HepG2 (cell line): ENCODE data around the gene SORBS2. TPM values are rescaled to one million over a fixed set of nuclear protein-coding genes. Genes with fewer than 3 reads are reported as not detected.
A peak's percentile ranks its signal among the peaks of the same experiment; 100 is the strongest.

Experiments used
- ATAC-seq: fragments of 200-7000 bp; cut with Tn5 transposase; 3 replicates; pipeline ENCODE4 v1.9.1; 2020; ENCODE audit warnings: mild to moderate bottlenecking, moderate library complexity
- BruUV-seq: library from RNA; stranded (reverse); fragments of 400-500 nt; replicated peaks from 2 replicates; lab custom pipeline; 2021; lab: Mats Ljungman, UMichigan
- CTCF ChIA-PET: fragments of 300-600 bp; formaldehyde crosslinking; extraction: SDS; loops from one replicate; lab custom pipeline; 2021; ENCODE audit warnings: low total read pairs, inconsistent platforms, low intra/inter-chr PET ratio; lab: Yijun Ruan, JAX
- POLR2A ChIA-PET: fragments of 350-600 bp; sonication (Branson Sonifier 250); formaldehyde crosslinking; loops from one replicate; lab custom pipeline; 2020; ENCODE audit warnings: antibody characterized with exemption, inconsistent platforms; lab: Yijun Ruan, JAX
- DNase-seq: peaks from one replicate; pipeline ENCODE4 v3.0.0-alpha.2; 2015; ENCODE audit warnings: low spot score
- FAIRE-seq: peaks from 3 replicates; lab custom pipeline; 2011; peaks lifted over from hg19 to GRCh38; lab: Jason Lieb, UNC
- H2AFZ ChIP-seq: one replicate; pipeline ENCODE4 v1.6.1; 2011; ENCODE audit warnings: low read length, inconsistent platforms
- H3K27ac ChIP-seq: fragments of 300-600 bp; 3 replicates; pipeline ENCODE4 v1.8.0; 2011; ENCODE audit warnings: mixed run types, mild to moderate bottlenecking, mixed read lengths, low read length, inconsistent platforms; ENCODE audit not compliant: insufficient read depth; ENCODE audit errors: extremely low read length
- H3K27me3 ChIP-seq, 2 experiments: fragments of 200-600 bp in 1 of 2; 2 replicates in 1 of 2; 3 replicates in 1 of 2; pipeline versions ENCODE4 v1.6.0 to v1.8.0; 2011; ENCODE audit warnings: low read length in 2 of 2, mild to moderate bottlenecking in 2 of 2, moderate library complexity in 2 of 2, inconsistent platforms in 1 of 2; ENCODE audit not compliant: insufficient read depth in 2 of 2, control insufficient read depth in 1 of 2
- H3K36me3 ChIP-seq, 2 experiments: fragments of 200-600 bp in 1 of 2; replicated peaks in 1 of 2; 2 replicates in 1 of 2; 3 replicates in 1 of 2; pipeline versions ENCODE4 v1.5.1 to v1.8.0; 2011; ENCODE audit warnings: low read length in 2 of 2, inconsistent platforms in 1 of 2; ENCODE audit not compliant: insufficient read depth in 2 of 2, control insufficient read depth in 1 of 2
- H3K4me1 ChIP-seq: 2 replicates; pipeline ENCODE4 v1.5.1; 2012; ENCODE audit warnings: low read length, inconsistent platforms; ENCODE audit not compliant: insufficient read depth
- H3K4me2 ChIP-seq: 2 replicates; pipeline ENCODE4 v1.6.0; 2011; ENCODE audit warnings: low read depth, low read length, inconsistent platforms
- H3K4me3 ChIP-seq, 3 experiments: fragments of 200-600 bp in 1 of 3; sonication (generic), shearing (Covaris generic) in 1 of 3; replicated peaks in 1 of 3; 2 replicates each; pipeline ENCODE4 v1.5.1; 2011 to 2016; ENCODE audit warnings: low read length in 3 of 3, inconsistent platforms in 2 of 3, low read depth in 2 of 3, mild to moderate bottlenecking in 2 of 3, control low read depth in 1 of 3, mixed read lengths in 1 of 3; ENCODE audit not compliant: insufficient read depth in 1 of 3
- H3K79me2 ChIP-seq: one replicate; pipeline ENCODE4 v1.6.1; 2011; ENCODE audit warnings: low read length, inconsistent platforms; ENCODE audit not compliant: insufficient read depth
- H3K9ac ChIP-seq: 2 replicates; pipeline ENCODE4 v1.6.0; 2011; ENCODE audit warnings: mild to moderate bottlenecking, low read depth, low read length, inconsistent platforms; ENCODE audit not compliant: insufficient read depth
- H3K9me3 ChIP-seq: 2 replicates; pipeline ENCODE4 v1.5.1; 2012; ENCODE audit warnings: mild to moderate bottlenecking, low read length
- H4K20me1 ChIP-seq: 2 replicates; pipeline ENCODE4 v1.6.0; 2011; ENCODE audit warnings: inconsistent platforms, mild to moderate bottlenecking, low read length, moderate library complexity; ENCODE audit not compliant: insufficient read depth
- FOSL2 ChIP-seq: sonication (generic); formaldehyde crosslinking; IDR thresholded peaks from 2 replicates; pipeline ENCODE4 v1.4.0; 2020; ENCODE audit warnings: missing genetic modification reagents
- GATAD2A ChIP-seq: IDR thresholded peaks from 2 replicates; pipeline ENCODE4 v1.6.1; 2016
- IRX3 ChIP-seq: sonication (generic); formaldehyde crosslinking; IDR thresholded peaks from 2 replicates; pipeline ENCODE4 v1.8.1; 2023; ENCODE audit warnings: mild to moderate bottlenecking, low read depth, missing genetic modification reagents, borderline replicate concordance
- MIER2 ChIP-seq: IDR thresholded peaks from 2 replicates; pipeline ENCODE4 v1.6.1; 2016; ENCODE audit warnings: missing biosample characterization, missing genetic modification reagents
- NCOA1 ChIP-seq: sonication (generic); formaldehyde crosslinking; IDR thresholded peaks from 2 replicates; pipeline ENCODE4 v1.9.0; 2021; ENCODE audit warnings: missing genetic modification reagents
- NFRKB ChIP-seq: fragments of 450-650 bp; IDR thresholded peaks from 2 replicates; pipeline ENCODE4 v1.6.1; 2017
- TCF7 ChIP-seq: sonication (generic); IDR thresholded peaks from 2 replicates; pipeline ENCODE4 v1.6.1; 2016; ENCODE audit warnings: antibody characterized with exemption, low read depth
- ZNF10 ChIP-seq: sonication (generic); formaldehyde crosslinking; IDR thresholded peaks from 2 replicates; pipeline ENCODE4 v1.4.0; 2020; ENCODE audit warnings: mild to moderate bottlenecking, low read depth, missing genetic modification reagents, borderline replicate concordance
- WGBS: methylation state at CpG from one replicate; pipeline ENCODE4 v1.1.6; 2017; ENCODE audit warnings: low lambda C conversion rate; 5-methylcytosine and 5-hydroxymethylcytosine counted together
- in situ Hi-C: cut with HindIII; loops from 2 replicates; pipeline ENCODE4 v1.10.0; 2017; ENCODE audit warnings: low pct_unique_long_range_greater_than_20kb; ENCODE audit not compliant: extremely low pct_ligation_motif_present
- intact Hi-C: fragments of 100-400 bp; cut with micrococcal nuclease; formaldehyde crosslinking; loops from one replicate; pipeline ENCODE4 v1.10.0; 2022; ENCODE audit not compliant: unreplicated experiment
- polyA plus RNA-seq, 8 experiments: library from polyadenylated mRNA; depleted of rRNA in 3 of 8; stranded (reverse) in 7 of 8; unstranded in 1 of 8; fragments of >200 nt; fragmentation: Illumina TruSeq in 4 of 8; extraction: Trizol in 4 of 8; gene quantifications; 2 replicates each; pipeline versions ENCODE4 v1.2.1 to v1.2.3, GENCODE V29; 2011 to 2016; ENCODE audit warnings: low read depth in 4 of 8, missing spikeins in 1 of 8, mixed read lengths in 1 of 8; ENCODE audit not compliant: insufficient read depth in 1 of 8
- total RNA-seq, 5 experiments: library from RNA; depleted of rRNA; stranded (reverse); fragments of >200 nt; fragmentation: Illumina TruSeq; extraction: Trizol; gene quantifications; 2 replicates each; pipeline ENCODE4 v1.2.3, GENCODE V29; 2016; ENCODE audit warnings: low read depth in 1 of 5
- TF ChIP-seq, protein P1 (sequence below): sonication (generic); formaldehyde crosslinking; IDR thresholded peaks from 2 replicates; pipeline ENCODE4 v1.5.1; 2020; ENCODE audit warnings: mild to moderate bottlenecking, missing genetic modification reagents, borderline replicate concordance
- TF ChIP-seq, protein P2 (sequence below): sonication (generic); formaldehyde crosslinking; IDR thresholded peaks from 2 replicates; pipeline ENCODE4 v1.8.0; 2022; ENCODE audit warnings: missing genetic modification reagents, mild to moderate bottlenecking, inconsistent platforms, borderline replicate concordance
- TF ChIP-seq, protein P3 (sequence below): IDR thresholded peaks from 2 replicates; pipeline ENCODE4 v1.6.1; 2018; ENCODE audit warnings: missing genetic modification reagents, mild to moderate bottlenecking, missing compliant biosample characterization
- TF ChIP-seq, protein P4 (sequence below): sonication (generic); formaldehyde crosslinking; conservative IDR thresholded peaks from 2 replicates; pipeline ENCODE4 v1.4.0; 2020; ENCODE audit warnings: missing genetic modification reagents
- TF ChIP-seq, protein P5 (sequence below): sonication (generic); formaldehyde crosslinking; IDR thresholded peaks from 2 replicates; pipeline ENCODE4 v1.4.0; 2020; ENCODE audit warnings: low read depth, mild to moderate bottlenecking, missing genetic modification reagents

SORBS2 gene
- total and polyA plus RNA-seq, 2 of the 13 experiments (the other 11 are each of a cell fraction or from before 2014, with no cell fraction given) = 25.0 to 80.5 TPM

DNA sequence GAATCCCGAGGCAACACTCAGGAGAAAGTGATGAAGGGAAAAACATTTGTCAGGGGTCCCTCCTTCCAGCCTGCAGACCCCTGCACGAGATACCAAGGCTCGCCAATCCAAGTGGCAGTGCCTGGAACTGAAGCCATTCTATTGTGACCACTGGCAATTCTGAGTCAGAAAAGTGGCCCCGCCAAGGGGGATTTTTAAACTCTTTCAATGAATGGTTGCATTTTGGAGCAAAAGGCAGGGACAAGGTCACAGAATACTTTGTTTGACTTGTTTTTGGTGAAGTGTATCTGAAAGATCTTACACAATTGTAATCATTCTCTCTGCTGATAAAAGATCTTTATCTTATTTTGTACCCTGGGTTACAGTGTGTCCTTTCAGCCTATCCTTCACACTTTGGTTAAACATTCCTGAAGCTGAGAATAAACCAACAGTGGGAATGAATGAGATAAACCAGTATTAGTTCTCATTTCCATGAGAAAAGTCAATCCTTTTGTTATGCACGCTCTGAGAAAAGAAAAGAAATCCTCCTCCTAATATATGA lies 160.8 kb downstream of the SORBS2 start (continued):
- TF ChIP-seq, protein P1, sequence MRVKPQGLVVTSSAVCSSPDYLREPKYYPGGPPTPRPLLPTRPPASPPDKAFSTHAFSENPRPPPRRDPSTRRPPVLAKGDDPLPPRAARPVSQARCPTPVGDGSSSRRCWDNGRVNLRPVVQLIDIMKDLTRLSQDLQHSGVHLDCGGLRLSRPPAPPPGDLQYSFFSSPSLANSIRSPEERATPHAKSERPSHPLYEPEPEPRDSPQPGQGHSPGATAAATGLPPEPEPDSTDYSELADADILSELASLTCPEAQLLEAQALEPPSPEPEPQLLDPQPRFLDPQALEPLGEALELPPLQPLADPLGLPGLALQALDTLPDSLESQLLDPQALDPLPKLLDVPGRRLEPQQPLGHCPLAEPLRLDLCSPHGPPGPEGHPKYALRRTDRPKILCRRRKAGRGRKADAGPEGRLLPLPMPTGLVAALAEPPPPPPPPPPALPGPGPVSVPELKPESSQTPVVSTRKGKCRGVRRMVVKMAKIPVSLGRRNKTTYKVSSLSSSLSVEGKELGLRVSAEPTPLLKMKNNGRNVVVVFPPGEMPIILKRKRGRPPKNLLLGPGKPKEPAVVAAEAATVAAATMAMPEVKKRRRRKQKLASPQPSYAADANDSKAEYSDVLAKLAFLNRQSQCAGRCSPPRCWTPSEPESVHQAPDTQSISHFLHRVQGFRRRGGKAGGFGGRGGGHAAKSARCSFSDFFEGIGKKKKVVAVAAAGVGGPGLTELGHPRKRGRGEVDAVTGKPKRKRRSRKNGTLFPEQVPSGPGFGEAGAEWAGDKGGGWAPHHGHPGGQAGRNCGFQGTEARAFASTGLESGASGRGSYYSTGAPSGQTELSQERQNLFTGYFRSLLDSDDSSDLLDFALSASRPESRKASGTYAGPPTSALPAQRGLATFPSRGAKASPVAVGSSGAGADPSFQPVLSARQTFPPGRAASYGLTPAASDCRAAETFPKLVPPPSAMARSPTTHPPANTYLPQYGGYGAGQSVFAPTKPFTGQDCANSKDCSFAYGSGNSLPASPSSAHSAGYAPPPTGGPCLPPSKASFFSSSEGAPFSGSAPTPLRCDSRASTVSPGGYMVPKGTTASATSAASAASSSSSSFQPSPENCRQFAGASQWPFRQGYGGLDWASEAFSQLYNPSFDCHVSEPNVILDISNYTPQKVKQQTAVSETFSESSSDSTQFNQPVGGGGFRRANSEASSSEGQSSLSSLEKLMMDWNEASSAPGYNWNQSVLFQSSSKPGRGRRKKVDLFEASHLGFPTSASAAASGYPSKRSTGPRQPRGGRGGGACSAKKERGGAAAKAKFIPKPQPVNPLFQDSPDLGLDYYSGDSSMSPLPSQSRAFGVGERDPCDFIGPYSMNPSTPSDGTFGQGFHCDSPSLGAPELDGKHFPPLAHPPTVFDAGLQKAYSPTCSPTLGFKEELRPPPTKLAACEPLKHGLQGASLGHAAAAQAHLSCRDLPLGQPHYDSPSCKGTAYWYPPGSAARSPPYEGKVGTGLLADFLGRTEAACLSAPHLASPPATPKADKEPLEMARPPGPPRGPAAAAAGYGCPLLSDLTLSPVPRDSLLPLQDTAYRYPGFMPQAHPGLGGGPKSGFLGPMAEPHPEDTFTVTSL = peak; percentile 22; the same call in 1 of the 2 replicates
- TF ChIP-seq FOSL2 (CRISPR knock-in tag) = peak; percentile 60
- TF ChIP-seq TCF7 = peak; percentile 42; the same call in 1 of the 2 replicates
- TF ChIP-seq, protein P2, sequence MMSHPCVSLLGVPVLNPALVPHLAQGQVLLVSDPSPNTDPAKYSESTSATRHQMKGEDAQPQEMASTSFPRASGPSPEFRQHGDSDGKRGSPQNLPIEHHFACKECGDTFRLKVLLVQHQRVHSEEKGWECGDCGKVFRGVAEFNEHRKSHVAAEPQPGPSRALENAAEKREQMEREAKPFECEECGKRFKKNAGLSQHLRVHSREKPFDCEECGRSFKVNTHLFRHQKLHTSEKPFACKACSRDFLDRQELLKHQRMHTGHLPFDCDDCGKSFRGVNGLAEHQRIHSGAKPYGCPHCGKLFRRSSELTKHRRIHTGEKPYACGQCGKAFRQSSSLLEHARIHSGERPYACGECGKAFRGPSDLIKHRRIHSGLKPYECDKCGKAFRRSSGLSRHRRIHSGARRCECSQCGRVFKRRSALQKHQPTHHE = no peak
- no peak for TF ChIP-seq NFRKB

DNA sequence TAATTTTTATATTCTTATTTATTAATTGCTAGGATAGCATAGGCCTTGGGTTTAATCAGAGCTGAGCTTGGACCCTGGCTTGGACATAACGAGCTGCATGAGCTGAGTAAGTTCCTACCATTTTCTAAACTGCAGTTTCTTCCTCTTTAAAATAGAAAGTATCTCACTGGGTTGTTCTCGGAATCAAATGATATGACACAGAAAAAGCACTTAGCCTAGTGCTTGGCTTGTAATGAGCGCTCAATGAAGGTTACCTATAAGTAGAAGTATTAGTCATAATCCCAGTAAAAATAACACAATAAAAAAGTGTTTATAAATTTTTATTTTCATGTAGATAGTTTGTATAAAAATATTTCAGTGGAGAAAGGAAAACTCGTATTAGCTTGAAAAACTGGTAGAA lies 163.4 kb downstream of the SORBS2 start:
- ATAC-seq (no peak), FAIRE-seq (no peak), DNase-seq (no peak)
- H2AFZ ChIP-seq = no peak overlapping the region
- ChIA-PET POLR2A (no interaction called here), CTCF (no interaction called here)
- 96% methylated on average over 4 of the region's 4 CpGs for WGBS
- no peak overlapping the region for H3K9ac ChIP-seq
- H3K27me3 ChIP-seq = no peaks in the 10 kb centered on the region
- H3K9me3 ChIP-seq = no peaks in the 10 kb centered on the region
- no peaks in the 10 kb centered on the region for H3K79me2 ChIP-seq
- intact Hi-C loops (no loop called here), in situ Hi-C loops (loop anchor here (5.0 kb wide), 1 partner anchor 374 kb away; no protein-coding TSS in a partner anchor)
- H3K4me2 ChIP-seq = no peak overlapping the region
- no TSS peak for BruUV-seq
- H3K27ac ChIP-seq = no peak overlapping the region
- H3K4me3 ChIP-seq = no peak overlapping the region
- peaks cover 31% of the 10 kb centered on the region for H3K4me1 ChIP-seq
- H4K20me1 ChIP-seq = no peaks in the 10 kb centered on the region
- H3K36me3 ChIP-seq = peaks cover 14 to 53% of the 10 kb centered on the region in 2 experiments; a peak in 4 of 5 replicates
- no peak for TF ChIP-seq ZNF10 (CRISPR knock-in tag)
- TF ChIP-seq, protein P3, sequence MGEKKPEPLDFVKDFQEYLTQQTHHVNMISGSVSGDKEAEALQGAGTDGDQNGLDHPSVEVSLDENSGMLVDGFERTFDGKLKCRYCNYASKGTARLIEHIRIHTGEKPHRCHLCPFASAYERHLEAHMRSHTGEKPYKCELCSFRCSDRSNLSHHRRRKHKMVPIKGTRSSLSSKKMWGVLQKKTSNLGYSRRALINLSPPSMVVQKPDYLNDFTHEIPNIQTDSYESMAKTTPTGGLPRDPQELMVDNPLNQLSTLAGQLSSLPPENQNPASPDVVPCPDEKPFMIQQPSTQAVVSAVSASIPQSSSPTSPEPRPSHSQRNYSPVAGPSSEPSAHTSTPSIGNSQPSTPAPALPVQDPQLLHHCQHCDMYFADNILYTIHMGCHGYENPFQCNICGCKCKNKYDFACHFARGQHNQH (CRISPR knock-in tag) = no peak
- TF ChIP-seq IRX3 (CRISPR knock-in tag) = no peak
- no peak for TF ChIP-seq MIER2 (CRISPR knock-in tag)
- TF ChIP-seq, protein P4, sequence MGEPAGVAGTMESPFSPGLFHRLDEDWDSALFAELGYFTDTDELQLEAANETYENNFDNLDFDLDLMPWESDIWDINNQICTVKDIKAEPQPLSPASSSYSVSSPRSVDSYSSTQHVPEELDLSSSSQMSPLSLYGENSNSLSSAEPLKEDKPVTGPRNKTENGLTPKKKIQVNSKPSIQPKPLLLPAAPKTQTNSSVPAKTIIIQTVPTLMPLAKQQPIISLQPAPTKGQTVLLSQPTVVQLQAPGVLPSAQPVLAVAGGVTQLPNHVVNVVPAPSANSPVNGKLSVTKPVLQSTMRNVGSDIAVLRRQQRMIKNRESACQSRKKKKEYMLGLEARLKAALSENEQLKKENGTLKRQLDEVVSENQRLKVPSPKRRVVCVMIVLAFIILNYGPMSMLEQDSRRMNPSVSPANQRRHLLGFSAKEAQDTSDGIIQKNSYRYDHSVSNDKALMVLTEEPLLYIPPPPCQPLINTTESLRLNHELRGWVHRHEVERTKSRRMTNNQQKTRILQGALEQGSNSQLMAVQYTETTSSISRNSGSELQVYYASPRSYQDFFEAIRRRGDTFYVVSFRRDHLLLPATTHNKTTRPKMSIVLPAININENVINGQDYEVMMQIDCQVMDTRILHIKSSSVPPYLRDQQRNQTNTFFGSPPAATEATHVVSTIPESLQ (CRISPR knock-in tag) = no peak
- TF ChIP-seq GATAD2A (CRISPR knock-in tag) = no peak
- TF ChIP-seq NCOA1 (CRISPR knock-in tag) = no peak
- TF ChIP-seq, protein P5, sequence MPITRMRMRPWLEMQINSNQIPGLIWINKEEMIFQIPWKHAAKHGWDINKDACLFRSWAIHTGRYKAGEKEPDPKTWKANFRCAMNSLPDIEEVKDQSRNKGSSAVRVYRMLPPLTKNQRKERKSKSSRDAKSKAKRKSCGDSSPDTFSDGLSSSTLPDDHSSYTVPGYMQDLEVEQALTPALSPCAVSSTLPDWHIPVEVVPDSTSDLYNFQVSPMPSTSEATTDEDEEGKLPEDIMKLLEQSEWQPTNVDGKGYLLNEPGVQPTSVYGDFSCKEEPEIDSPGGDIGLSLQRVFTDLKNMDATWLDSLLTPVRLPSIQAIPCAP = no peak
